ENCODE measurements around the gene ZNF423. TPM values are rescaled to one million over a fixed set of nuclear protein-coding genes. Genes with fewer than 3 reads are reported as not detected.

The ZNF423 gene
- total RNA-seq, 1 donor from 2014 or later = 0.21 TPM

- DNase-seq (ENCODE audit: low read depth) = no peak
Observed at GRCh38 chr16:49446805-49447204, 409.1 kb downstream of the ZNF423 start.

GRCh38 chr16:49443576-49443975 is 412.3 kb downstream of the ZNF423 start:
- no peak for DNase-seq (ENCODE audit: low read depth)

GRCh38 chr16:49442805-49443204 is 413.1 kb downstream of the ZNF423 start:
- DNase-seq (ENCODE audit: low read depth) = no peak

GRCh38 chr16:49441366-49441780 is 414.5 kb downstream of the ZNF423 start:
- DNase-seq (ENCODE audit: low read depth) = no peak

GRCh38 chr16:49440156-49441065 is 415.5 kb downstream of the ZNF423 start:
- DNase-seq (ENCODE audit: low read depth) = no peak

- no peak for DNase-seq (ENCODE audit: low read depth)
Observed at GRCh38 chr16:49439676-49440075, 416.2 kb downstream of the ZNF423 start.

GRCh38 chr16:49439050-49439449 is 416.9 kb downstream of the ZNF423 start:
- DNase-seq (ENCODE audit: low read depth) = no peak

Other genes starting within 250 kb of the ZNF423 start
- 15.5 and 27.3 TPM in 2 replicates for gene CNEP1R1, start 169.1 kb upstream of the ZNF423 start, total RNA-seq
- 31.2 and 36.8 TPM in 2 replicates for gene HEATR3, start 209.9 kb upstream of the ZNF423 start, total RNA-seq

Data from myocyte (in vitro differentiated cells).